ENCODE data around the gene CEMIP2. TPM values are rescaled to one million over a fixed set of nuclear protein-coding genes. Genes with fewer than 3 reads are reported as not detected.
"Not testable (repeated sequence)": the region's sequence is repeated elsewhere in the genome, so short reads cannot be mapped to it uniquely, and the experiment has no call there.

CEMIP2 gene
- total RNA-seq, 4 donors from 2014 or later: 7.6 to 34.5 (median 12.3) TPM

DNA sequence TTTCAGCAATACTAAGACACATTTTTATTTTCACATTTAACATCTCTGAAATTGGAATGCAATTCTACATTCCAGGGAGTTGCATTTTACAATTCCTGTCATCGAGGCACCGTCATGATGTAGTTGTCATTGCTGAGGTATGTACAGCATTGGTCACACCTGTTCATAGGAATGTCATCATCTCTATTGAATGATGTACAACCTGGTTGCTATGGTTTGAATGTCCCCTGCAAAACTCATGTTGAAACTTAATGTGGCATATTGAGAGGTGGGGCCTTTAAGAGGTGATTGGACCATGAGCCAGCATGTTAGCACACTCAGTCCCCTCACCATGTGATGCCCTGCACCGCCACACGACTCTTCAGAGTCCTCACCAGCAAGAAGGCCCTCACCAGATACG is 103.1 kb downstream of the CEMIP2 start:
- H3K36me3 ChIP-seq: no peaks in the 10 kb centered on the region
- DNase-seq: no peak
- H3K27ac ChIP-seq: no peak overlapping the region
- TF ChIP-seq, protein P1, sequence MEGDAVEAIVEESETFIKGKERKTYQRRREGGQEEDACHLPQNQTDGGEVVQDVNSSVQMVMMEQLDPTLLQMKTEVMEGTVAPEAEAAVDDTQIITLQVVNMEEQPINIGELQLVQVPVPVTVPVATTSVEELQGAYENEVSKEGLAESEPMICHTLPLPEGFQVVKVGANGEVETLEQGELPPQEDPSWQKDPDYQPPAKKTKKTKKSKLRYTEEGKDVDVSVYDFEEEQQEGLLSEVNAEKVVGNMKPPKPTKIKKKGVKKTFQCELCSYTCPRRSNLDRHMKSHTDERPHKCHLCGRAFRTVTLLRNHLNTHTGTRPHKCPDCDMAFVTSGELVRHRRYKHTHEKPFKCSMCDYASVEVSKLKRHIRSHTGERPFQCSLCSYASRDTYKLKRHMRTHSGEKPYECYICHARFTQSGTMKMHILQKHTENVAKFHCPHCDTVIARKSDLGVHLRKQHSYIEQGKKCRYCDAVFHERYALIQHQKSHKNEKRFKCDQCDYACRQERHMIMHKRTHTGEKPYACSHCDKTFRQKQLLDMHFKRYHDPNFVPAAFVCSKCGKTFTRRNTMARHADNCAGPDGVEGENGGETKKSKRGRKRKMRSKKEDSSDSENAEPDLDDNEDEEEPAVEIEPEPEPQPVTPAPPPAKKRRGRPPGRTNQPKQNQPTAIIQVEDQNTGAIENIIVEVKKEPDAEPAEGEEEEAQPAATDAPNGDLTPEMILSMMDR (IDR thresholded peaks at IDR 0.05): no peak
- TF ChIP-seq POLR2A (IDR thresholded peaks at IDR 0.05): no peak
- H3K27me3 ChIP-seq: no peaks in the 10 kb centered on the region
- 82 to 94% methylated on average over 5 of the region's 5 CpGs for WGBS, 2 donors
- H3K4me3 ChIP-seq: no peak overlapping the region
- peaks cover 0 to 17% (median 0%) of the 10 kb centered on the region in 3 donors for H3K4me1 ChIP-seq
- no peaks in the 10 kb centered on the region for H3K9me3 ChIP-seq
- intact Hi-C loops (cut with DNase I): no loop called here

DNA sequence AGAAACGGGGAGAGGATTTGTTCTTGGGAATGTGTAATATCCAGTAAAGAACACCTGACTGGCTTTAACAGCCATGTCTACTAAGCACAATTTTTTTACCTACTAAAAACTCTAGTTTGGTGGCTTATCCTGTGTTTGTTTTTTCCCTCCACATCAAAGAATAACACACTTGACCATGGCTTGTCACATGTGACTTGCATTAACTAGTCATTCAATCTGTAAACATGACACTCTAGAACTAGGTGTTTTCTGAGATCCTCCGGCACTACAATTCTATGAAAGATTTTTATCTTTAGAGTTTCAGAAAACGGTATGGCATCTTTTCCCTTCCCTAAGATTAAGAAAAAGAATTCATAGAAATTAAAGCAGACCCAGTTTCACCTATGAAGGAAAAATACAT is 103.7 kb downstream of the CEMIP2 start:
- no peaks in the 10 kb centered on the region for H3K36me3 ChIP-seq
- H3K27ac ChIP-seq: no peak overlapping the region
- intact Hi-C loops (cut with DNase I): no loop called here
- TF ChIP-seq, protein P1 (IDR thresholded peaks at IDR 0.05): no peak
- TF ChIP-seq POLR2A (IDR thresholded peaks at IDR 0.05): no peak
- H3K4me3 ChIP-seq: no peak overlapping the region
- WGBS, 2 donors: 66 to 82% methylated on average over 3 of the region's 3 CpGs
- H3K9me3 ChIP-seq: no peaks in the 10 kb centered on the region
- H3K27me3 ChIP-seq: no peaks in the 10 kb centered on the region
- peaks cover 0 to 17% (median 0%) of the 10 kb centered on the region in 3 donors for H3K4me1 ChIP-seq
- no peak for DNase-seq

DNA sequence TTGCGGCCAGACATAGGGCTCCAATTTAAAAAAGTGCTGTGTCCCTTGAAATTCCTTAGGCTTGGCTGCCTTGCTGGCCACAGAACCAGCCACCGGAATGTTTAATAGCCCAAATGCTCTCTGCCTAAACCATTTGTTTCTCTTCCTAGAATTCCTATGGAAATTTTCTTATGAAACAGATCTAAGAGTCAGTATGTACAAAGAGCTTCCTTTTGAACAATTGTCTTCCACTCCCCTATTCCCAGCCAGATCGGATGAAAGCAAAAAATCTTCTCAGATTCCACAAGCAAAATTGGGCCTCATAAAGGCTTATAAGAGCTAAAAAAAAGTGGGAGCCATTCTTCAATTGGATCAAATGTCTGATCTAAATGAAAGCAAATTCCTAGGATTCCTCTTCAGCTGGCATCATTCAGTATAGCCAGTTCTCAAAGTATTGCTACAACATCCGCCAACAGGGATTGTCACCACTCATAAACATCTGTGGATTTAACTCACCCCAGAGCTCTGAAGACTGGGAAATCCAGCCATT is 104.3 kb downstream of the CEMIP2 start:
- intact Hi-C loops (cut with DNase I): no loop called here

DNA sequence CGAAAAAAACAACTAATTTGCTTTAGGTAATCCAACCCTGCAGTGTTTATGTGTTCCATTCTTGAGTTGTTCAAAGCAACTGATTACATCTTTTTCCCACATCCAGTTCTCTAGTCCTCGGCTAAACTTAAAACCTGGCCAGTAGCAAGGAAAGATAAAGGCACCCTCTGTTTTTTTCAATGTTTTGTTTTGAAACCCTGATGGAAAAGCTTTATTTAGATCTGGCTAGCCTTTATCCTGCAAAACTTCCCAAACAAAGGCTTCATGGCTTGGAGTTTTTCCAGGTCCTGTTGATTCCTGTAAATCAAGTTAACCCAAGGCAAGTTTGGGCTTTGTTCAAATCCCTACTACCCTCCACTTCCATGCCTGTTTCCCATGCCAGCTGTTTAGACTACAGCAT is 105.1 kb downstream of the CEMIP2 start:
- TF ChIP-seq, protein P1 (IDR thresholded peaks at IDR 0.05): no peak
- TF ChIP-seq POLR2A (IDR thresholded peaks at IDR 0.05): no peak

More for the DNA sequence above, 104.3 kb downstream of the CEMIP2 start:
- no peak overlapping the region for H3K27ac ChIP-seq
- no peak for DNase-seq
- H3K4me1 ChIP-seq: peaks cover 0 to 17% (median 0%) of the 10 kb centered on the region in 3 donors
- H3K27me3 ChIP-seq: no peaks in the 10 kb centered on the region
- H3K9me3 ChIP-seq: no peaks in the 10 kb centered on the region
- no peak overlapping the region for H3K4me3 ChIP-seq
- H3K36me3 ChIP-seq: no peaks in the 10 kb centered on the region
- no peak for TF ChIP-seq POLR2A (IDR thresholded peaks at IDR 0.05)
- TF ChIP-seq, protein P1 (IDR thresholded peaks at IDR 0.05): no peak
- 76 to 79% methylated on average over 4 of the region's 4 CpGs for WGBS, 2 donors

DNA sequence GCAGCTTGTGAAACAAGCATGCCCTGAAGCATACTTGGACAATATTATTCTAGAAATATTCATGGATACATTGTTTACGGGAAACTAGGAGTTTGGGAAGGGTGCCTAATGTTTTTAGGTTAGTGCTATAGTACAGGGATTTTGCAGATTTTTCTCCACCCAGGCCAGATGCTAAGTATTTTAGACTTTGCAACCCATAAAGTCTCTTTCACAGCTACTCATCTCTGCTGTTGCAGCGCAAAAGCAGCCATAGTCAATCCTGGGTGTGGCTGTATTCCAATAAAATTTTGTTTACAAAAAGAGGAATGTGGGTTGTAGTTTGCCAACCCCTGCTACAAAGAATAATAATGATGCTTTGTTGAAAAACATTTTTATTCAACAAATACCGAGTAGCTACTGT is 106.2 kb downstream of the CEMIP2 start:
- Histone ChIP-seq H3K27me3 (no peaks in the 10 kb centered on the region), H3K36me3 (no peaks in the 10 kb centered on the region), H3K27ac (no peak overlapping the region), H3K9me3 (no peaks in the 10 kb centered on the region), H3K4me3 (no peak overlapping the region), H3K4me1 (peaks cover 0 to 17% (median 0%) of the 10 kb centered on the region in 3 donors)
- 83 to 84% methylated on average over 3 of the region's 3 CpGs for WGBS, 2 donors
- TF ChIP-seq POLR2A (IDR thresholded peaks at IDR 0.05): no peak
- TF ChIP-seq, protein P1 (IDR thresholded peaks at IDR 0.05): no peak
- intact Hi-C loops (cut with DNase I): no loop called here
- no peak for DNase-seq

More for the DNA sequence above, 105.1 kb downstream of the CEMIP2 start:
- no peaks in the 10 kb centered on the region for H3K9me3 ChIP-seq
- H3K4me3 ChIP-seq: no peak overlapping the region
- peaks cover 0 to 17% (median 0%) of the 10 kb centered on the region in 3 donors for H3K4me1 ChIP-seq
- 26 to 38% methylated on average over 2 of the region's 2 CpGs for WGBS, 2 donors
- no peaks in the 10 kb centered on the region for H3K27me3 ChIP-seq
- no peak for DNase-seq
- H3K27ac ChIP-seq: no peak overlapping the region
- no peaks in the 10 kb centered on the region for H3K36me3 ChIP-seq
- intact Hi-C loops (cut with DNase I): no loop called here

DNA sequence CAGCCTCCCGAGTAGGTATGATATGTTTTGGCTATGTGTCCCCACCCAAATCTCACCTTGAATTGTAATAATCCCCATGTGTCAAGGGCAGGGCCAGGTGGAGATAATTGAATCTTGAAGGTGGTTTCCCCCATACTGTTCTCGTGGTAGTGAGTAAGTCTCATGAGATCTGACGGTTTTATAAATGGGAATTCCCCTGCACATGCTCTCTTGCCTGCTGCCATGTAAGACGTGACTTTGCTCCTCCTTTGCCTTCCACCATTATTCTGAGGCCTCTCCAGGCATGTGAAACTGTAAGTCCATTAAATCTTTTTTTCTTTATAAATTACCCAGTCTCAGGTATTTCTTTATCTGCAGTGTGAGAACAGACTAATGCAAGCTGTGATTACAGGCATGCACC is 111.0 kb downstream of the CEMIP2 start:
- H3K27me3 ChIP-seq; intact Hi-C loops (cut with DNase I); H3K4me1 ChIP-seq; DNase-seq; H3K4me3 ChIP-seq; H3K36me3 ChIP-seq; H3K27ac ChIP-seq; H3K9me3 ChIP-seq: not testable (repeated sequence)
- 56 to 57% methylated on average over 4 of the region's 4 CpGs for WGBS, 2 donors
